ENCODE results near the gene CLTC. TPM values are rescaled to one million over a fixed set of nuclear protein-coding genes. Genes with fewer than 3 reads are reported as not detected.
"Not testable (repeated sequence)": the region's sequence is repeated elsewhere in the genome, so short reads cannot be mapped to it uniquely, and the experiment has no call there.

CLTC gene
- total RNA-seq, 1 donor from 2014 or later: 136 TPM

- no peak for DNase-seq (ENCODE audit: missing footprints)
- intact Hi-C loops (cut with DNase I): no loop called here
- no peak for ATAC-seq
Observed at GRCh38 chr17:59631276-59631675, 11.6 kb downstream of the CLTC start.

GRCh38 chr17:59632398-59632797 lies 12.7 kb downstream of the CLTC start:
- ATAC-seq (no peak), DNase-seq (ENCODE audit: missing footprints) (peak; percentile 48)
- intact Hi-C loops (cut with DNase I): no loop called here

DNA sequence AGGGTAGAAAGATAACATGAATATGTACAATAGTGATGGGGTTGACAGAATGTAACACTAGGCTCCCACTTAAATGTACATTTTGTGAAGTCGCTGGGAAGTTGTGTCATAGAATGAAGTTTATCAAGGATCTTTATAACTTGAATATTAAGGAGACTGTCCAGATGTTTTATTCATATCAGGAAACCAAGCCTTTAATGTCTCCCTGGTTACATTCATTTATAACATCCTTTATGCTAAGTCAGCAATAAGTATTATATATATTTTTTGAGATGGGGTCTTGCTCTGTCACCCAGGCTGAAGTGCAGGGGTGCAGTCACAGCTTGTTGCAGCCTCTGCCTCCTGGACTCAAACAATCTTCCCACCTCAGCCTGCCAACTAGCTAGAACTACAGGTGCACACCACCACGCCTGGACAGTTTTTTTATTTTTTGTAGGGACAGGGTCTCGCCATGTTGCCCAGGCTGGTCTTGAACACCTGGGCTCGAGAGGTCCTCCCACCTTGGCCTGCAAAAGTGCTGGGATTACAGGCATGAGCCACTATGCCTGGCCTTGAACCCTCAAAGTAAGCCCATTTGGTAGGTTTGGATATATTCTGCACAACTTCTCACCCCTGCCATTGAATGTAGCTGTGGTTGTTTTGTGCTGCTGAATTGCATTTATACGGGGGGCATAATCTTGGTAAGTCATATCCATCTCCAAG lies 14.1 kb downstream of the CLTC start:
- no peak for DNase-seq (ENCODE audit: missing footprints)
- intact Hi-C loops (cut with DNase I): no loop called here
- no peak for ATAC-seq

DNA sequence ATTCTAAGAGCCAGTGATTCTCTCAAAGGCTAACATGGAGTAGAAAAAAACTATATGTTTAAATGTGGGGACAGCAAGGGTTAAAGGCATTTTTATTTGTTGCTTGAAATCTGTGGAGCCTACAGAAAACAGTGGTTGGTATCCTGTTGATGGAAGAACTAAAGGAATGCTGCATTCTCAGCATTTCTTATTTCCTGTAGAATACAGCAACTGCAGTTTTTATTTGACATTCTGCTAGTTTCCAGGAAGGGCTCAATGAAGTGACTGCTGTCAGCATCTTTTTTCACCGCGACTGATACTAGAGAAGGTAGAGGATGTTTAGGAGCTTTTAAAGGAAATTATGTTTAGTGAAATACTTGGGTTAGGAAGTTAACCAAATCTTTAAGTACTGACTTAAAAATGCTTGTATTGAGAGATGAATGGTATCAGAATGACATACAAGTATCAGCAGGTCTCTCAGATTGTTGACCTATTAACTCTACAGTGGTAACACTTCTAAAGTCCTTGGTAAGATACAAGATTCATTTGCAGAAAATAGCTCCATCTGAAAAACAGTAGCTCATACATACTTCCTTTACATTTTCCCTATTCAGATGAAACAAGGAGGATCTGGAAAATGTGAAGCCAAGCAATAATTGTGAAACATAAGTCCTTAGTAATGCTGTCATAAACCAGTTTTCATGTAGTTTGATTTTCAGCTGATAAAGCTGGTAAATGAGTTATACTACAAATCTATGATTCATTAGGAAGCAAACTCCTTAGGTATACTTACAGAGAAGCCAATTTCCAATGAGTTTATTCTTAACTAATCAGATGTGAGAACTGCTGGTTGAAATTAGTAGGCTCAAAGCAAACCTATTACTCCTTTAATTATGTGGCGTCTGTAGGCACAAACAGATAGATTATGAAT lies 15.2 kb downstream of the CLTC start:
- intact Hi-C loops (cut with DNase I): no loop called here
- DNase-seq (ENCODE audit: missing footprints) (no peak), ATAC-seq (peak; percentile 17)

DNA sequence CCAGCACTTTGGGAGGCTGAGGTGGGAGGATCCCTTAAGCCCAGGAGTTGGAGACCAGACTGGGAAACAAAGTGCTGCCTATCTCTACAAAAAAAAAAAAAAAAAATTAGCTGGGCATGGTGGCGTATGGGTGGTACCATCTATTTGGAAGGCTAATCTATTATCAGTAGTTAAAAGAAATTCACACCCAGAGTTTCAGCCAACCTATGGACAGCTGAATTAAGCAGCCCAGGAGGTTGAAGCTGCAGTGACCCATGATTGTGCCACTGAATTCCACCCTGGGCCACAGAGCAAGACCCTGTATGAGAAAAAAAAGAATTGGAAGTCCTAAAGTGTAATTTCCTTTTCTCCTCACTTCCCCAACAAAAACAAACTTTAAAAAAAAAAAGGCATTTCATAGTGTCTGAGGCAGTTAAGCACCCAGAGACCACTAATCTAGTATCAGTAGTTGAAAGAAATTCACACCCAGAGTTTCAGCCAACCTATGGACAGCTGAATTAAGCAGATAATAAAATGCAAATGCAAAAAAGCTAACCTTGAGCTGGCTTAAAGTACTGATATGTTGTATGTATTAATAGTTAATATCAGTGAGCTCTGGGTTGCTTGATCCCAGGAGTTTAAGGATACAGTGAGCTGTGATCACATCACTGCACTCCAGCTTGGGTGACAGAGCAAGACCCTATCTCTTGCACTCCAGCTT lies 18.1 kb downstream of the CLTC start:
- ATAC-seq: no peak
- DNase-seq (ENCODE audit: missing footprints): no peak
- intact Hi-C loops (cut with DNase I): no loop called here

DNA sequence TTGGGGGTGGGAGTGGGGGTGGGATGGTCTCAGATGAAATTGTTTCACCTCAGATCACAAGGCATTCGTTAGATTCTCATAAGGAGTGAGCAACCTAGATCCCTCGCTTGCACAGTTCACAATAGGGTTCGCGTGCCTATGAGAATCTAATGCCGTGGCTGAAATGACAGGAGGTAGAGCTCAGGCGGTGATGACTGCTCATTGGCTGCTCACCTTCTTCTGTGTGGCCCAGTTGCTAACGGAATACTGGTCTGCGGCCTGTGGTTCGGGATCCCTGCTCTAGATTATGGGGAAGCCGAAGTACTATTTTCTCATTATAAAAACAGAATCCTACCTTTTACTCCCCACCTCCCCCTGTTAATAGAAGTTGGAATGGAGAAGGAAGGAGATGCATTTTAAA lies 18.9 kb downstream of the CLTC start:
- ATAC-seq (peak; percentile 62), DNase-seq (ENCODE audit: missing footprints) (no peak)
- intact Hi-C loops (cut with DNase I): no loop called here

DNA sequence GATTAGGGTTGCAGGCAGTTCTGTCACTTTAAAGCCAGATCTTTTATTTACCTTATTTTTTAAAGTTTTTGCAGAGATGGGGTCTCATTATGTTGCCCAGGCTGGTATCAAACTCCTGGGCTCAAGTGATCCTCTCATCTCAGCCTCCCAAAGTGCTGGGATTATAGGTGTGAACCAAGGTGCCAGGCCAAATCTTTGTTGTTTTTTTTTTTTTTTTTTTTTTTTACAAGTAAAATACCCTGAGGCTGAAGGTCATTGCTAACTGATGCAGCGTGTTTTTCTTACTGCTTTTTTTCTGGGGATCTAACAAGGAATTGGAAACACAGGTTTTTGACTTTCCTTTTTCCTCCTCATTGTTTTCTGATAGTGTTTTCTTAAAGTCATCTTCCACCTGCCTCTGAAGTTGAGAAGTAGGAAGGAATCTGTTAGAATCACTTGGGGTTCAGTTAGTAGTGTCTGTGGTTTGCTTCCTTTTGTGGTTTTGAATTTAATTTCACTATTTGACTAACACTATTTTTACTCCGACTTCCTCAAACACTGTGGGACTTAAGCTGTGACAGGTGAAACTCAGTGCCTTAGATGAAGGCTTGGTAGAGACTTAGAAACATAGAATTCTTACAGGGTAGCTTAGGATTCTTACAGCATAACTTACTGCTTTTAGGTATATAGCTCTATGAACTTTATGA lies 22.2 kb downstream of the CLTC start:
- intact Hi-C loops (cut with DNase I): no loop called here
- no peak for ATAC-seq
- no peak for DNase-seq (ENCODE audit: missing footprints)

- DNase-seq (ENCODE audit: missing footprints) (no peak), ATAC-seq (no peak)
- intact Hi-C loops (cut with DNase I): no loop called here
Observed at GRCh38 chr17:59642565-59642964, 22.9 kb downstream of the CLTC start.

GRCh38 chr17:59643159-59644140 lies 23.8 kb downstream of the CLTC start:
- DNase-seq (ENCODE audit: missing footprints) (no peak), ATAC-seq (peak; percentile 42)
- intact Hi-C loops (cut with DNase I): no loop called here

DNA sequence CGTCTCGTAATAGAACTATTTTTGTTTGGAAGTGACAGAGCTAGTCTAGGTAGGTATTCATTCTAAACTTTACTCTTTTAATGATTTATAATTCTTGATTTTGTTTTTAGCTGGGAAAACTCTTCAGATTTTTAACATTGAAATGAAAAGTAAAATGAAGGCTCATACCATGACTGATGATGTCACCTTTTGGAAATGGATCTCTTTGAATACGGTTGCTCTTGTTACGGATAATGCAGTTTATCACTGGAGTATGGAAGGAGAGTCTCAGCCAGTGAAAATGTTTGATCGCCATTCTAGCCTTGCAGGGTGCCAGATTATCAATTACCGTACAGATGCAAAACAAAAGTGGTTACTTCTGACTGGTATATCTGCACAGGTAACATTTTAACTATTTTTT lies 27.6 kb downstream of the CLTC start:
- intact Hi-C loops (cut with DNase I): no loop called here
- DNase-seq (ENCODE audit: missing footprints) (no peak), ATAC-seq (no peak)

DNA sequence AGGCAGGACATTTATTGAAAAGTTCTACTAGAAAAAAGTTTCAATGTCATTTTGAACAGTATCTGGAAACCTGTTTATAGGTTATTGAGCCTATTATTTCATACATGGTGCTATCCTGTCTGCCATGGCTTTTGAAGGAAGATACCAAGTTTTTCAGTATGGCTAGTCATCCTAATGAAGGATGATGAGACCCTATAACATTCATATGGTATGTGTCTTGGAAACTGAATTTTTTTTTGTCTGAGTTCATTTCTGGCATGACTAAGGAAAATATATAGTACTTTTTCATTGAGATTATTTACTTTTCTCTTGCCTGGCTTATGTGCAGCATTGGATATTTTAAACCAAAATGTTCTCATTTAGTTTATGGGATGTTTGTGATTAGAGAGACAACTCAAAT lies 30.2 kb downstream of the CLTC start:
- DNase-seq (ENCODE audit: missing footprints) (no peak), ATAC-seq (no peak)
- intact Hi-C loops (cut with DNase I): no loop called here

DNA sequence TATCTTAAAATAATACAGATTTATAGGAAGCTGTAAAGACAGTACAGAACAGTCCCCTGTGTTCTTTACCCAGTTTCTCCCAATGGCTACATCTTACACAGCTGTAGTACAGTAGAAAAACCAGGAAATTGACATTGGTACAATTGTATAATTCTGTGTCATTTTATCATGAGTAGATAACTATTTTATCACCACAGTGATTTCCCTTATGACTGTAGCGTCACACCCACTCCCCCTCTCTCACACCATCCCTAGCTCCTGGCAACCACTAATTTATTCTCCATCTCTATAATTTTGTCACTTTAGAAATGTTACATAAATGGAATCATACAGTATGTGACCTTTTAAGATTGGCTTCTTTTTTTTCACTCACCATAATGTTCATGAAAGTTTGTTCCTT lies 30.9 kb downstream of the CLTC start:
- DNase-seq (ENCODE audit: missing footprints) (no peak), ATAC-seq (no peak)
- intact Hi-C loops (cut with DNase I): no loop called here

DNA sequence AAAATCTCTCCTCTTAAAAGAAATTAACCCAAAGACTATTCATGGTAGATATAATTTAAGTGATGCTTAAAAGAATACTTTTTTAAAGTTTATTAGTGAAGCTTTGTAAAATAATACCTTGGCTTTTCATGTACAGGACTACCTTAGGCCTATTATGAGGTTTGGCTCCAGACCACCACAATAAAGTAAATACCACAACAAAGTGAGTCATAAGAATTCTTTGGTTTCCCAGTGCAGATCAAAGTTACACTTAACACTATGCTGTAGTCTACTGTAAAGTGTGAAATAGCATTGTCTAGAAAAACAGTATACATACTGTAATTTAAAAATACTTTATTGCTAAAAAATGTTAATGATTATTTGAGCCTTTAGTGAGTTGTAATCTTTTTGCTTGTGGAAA lies 31.7 kb downstream of the CLTC start:
- intact Hi-C loops (cut with DNase I): no loop called here
- no peak for ATAC-seq
- no peak for DNase-seq (ENCODE audit: missing footprints)

DNA sequence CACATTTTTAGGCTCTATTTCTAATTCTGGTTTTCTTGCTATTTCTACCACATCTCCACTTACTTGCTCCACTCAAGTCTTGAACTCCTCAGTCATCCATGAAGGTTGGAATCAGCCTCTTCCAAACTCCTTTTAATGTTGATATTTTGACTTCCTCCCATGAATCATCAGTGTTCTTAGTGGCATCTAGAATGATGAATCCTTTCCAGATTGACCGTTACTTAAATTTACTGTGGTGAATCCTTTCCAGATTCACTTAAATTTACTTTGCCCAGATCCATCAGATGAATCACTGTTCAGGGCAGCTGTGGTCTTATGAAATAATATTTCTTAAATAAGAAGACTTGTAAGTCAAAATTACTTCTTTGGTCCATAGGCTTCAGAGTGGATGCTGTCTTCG lies 32.4 kb downstream of the CLTC start:
- ATAC-seq (no peak), DNase-seq (ENCODE audit: missing footprints) (no peak)
- intact Hi-C loops (cut with DNase I): no loop called here

- peak; percentile 50 for DNase-seq (ENCODE audit: missing footprints)
- intact Hi-C loops (cut with DNase I); ATAC-seq: not testable (repeated sequence)
Observed at GRCh38 chr17:59656624-59657023, 36.9 kb downstream of the CLTC start.

DNA sequence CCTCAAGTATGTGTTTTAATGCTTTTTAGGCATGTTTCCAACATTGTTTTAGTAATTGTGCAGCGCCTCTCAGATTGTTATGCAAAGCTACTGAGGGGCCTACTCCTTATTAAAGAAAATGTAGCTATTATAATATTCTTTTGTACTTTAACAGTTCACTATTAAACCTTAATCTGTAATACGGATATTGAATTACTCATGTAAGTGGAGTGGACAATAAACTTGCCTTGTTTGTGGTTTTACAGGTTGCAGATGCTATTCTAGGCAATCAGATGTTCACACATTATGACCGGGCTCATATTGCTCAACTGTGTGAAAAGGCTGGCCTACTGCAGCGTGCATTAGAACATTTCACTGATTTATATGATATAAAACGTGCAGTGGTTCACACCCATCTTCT lies 46.5 kb downstream of the CLTC start:
- intact Hi-C loops (cut with DNase I): loop anchor here (10.0 kb wide), 1 partner anchor 279 kb away; no protein-coding TSS in a partner anchor

DNA sequence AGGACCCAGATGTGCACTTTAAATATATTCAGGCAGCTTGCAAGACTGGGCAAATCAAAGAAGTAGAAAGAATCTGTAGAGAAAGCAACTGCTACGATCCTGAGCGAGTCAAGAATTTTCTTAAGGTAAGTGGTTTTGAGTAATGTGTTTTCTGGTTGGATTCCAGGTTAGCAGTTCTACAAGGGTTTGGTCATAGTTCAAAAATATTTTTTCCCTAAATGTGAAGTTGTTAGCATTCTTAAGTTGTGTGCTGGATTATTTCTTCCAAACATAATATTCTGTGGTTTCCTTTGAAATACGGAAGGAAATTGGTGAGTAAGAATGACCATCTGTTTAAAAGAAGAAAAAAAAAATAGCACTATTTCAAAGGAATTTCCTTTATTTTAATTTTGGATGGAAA lies 49.1 kb downstream of the CLTC start:
- ATAC-seq: no peak
- intact Hi-C loops (cut with DNase I): loop anchor here (10.0 kb wide), 1 partner anchor 276 kb away; no protein-coding TSS in a partner anchor
- DNase-seq (ENCODE audit: missing footprints): no peak

More for the DNA sequence above, 46.5 kb downstream of the CLTC start:
- no peak for DNase-seq (ENCODE audit: missing footprints)
- no peak for ATAC-seq

DNA sequence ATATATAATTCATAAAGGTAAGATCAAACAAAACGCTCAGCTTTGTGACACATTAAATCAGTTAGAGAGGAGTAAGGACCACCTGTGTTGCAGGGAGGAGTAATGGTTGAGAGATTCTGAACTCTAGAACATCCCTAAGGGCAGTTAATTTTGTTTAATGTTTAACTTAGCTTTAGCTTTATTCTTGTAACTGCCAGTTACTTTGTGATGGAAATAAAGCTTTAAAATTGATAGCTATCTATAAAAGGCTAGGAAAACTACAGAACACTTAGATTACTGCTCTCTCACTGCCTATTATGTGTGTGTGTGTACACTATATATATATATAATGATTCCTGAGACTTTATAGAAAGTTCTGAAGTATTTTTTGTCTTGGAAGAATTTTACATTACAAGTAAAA lies 49.7 kb downstream of the CLTC start:
- intact Hi-C loops (cut with DNase I): loop anchor here (10.0 kb wide), 1 partner anchor 275 kb away; no protein-coding TSS in a partner anchor
- no peak for ATAC-seq

More for the DNA sequence above, 49.7 kb downstream of the CLTC start:
- no peak for DNase-seq (ENCODE audit: missing footprints)

All from Right ventricle myocardium inferior (tissue), 1 donor.